HepG2 (cell line): ENCODE measurements around the gene IFNAR2. TPM values are rescaled to one million over a fixed set of nuclear protein-coding genes. Genes with fewer than 3 reads are reported as not detected.

Experiments
- ATAC-seq: fragments of 200-7000 bp; cut with Tn5 transposase; 3 replicates; pipeline ENCODE4 v1.9.1; 2020; ENCODE audit warnings: mild to moderate bottlenecking, moderate library complexity
- BruUV-seq: library from RNA; stranded (reverse); fragments of 400-500 nt; replicated peaks from 2 replicates; lab custom pipeline; 2021; lab: Mats Ljungman, UMichigan
- CTCF ChIA-PET: fragments of 300-600 bp; formaldehyde crosslinking; extraction: SDS; loops from one replicate; lab custom pipeline; 2021; ENCODE audit warnings: low total read pairs, inconsistent platforms, low intra/inter-chr PET ratio; lab: Yijun Ruan, JAX
- POLR2A ChIA-PET: fragments of 350-600 bp; sonication (Branson Sonifier 250); formaldehyde crosslinking; loops from one replicate; lab custom pipeline; 2020; ENCODE audit warnings: antibody characterized with exemption, inconsistent platforms; lab: Yijun Ruan, JAX
- DNase-seq: peaks from one replicate; pipeline ENCODE4 v3.0.0-alpha.2; 2015; ENCODE audit warnings: low spot score
- FAIRE-seq: peaks from 3 replicates; lab custom pipeline; 2011; peaks lifted over from hg19 to GRCh38; lab: Jason Lieb, UNC
- H2AFZ ChIP-seq: one replicate; pipeline ENCODE4 v1.6.1; 2011; ENCODE audit warnings: low read length, inconsistent platforms
- H3K27ac ChIP-seq: fragments of 300-600 bp; 3 replicates; pipeline ENCODE4 v1.8.0; 2011; ENCODE audit warnings: mixed run types, mild to moderate bottlenecking, mixed read lengths, low read length, inconsistent platforms; ENCODE audit not compliant: insufficient read depth; ENCODE audit errors: extremely low read length
- H3K27me3 ChIP-seq, 2 experiments: fragments of 200-600 bp in 1 of 2; 2 replicates in 1 of 2; 3 replicates in 1 of 2; pipeline versions ENCODE4 v1.6.0 to v1.8.0; 2011; ENCODE audit warnings: low read length in 2 of 2, mild to moderate bottlenecking in 2 of 2, moderate library complexity in 2 of 2, inconsistent platforms in 1 of 2; ENCODE audit not compliant: insufficient read depth in 2 of 2, control insufficient read depth in 1 of 2
- H3K36me3 ChIP-seq, 2 experiments: fragments of 200-600 bp in 1 of 2; replicated peaks in 1 of 2; 2 replicates in 1 of 2; 3 replicates in 1 of 2; pipeline versions ENCODE4 v1.5.1 to v1.8.0; 2011; ENCODE audit warnings: low read length in 2 of 2, inconsistent platforms in 1 of 2; ENCODE audit not compliant: insufficient read depth in 2 of 2, control insufficient read depth in 1 of 2
- H3K4me1 ChIP-seq: 2 replicates; pipeline ENCODE4 v1.5.1; 2012; ENCODE audit warnings: low read length, inconsistent platforms; ENCODE audit not compliant: insufficient read depth
- H3K4me2 ChIP-seq: 2 replicates; pipeline ENCODE4 v1.6.0; 2011; ENCODE audit warnings: low read depth, low read length, inconsistent platforms
- H3K4me3 ChIP-seq, 3 experiments: fragments of 200-600 bp in 1 of 3; sonication (generic), shearing (Covaris generic) in 1 of 3; replicated peaks in 1 of 3; 2 replicates each; pipeline ENCODE4 v1.5.1; 2011 to 2016; ENCODE audit warnings: low read length in 3 of 3, inconsistent platforms in 2 of 3, low read depth in 2 of 3, mild to moderate bottlenecking in 2 of 3, control low read depth in 1 of 3, mixed read lengths in 1 of 3; ENCODE audit not compliant: insufficient read depth in 1 of 3
- H3K79me2 ChIP-seq: one replicate; pipeline ENCODE4 v1.6.1; 2011; ENCODE audit warnings: low read length, inconsistent platforms; ENCODE audit not compliant: insufficient read depth
- H3K9ac ChIP-seq: 2 replicates; pipeline ENCODE4 v1.6.0; 2011; ENCODE audit warnings: mild to moderate bottlenecking, low read depth, low read length, inconsistent platforms; ENCODE audit not compliant: insufficient read depth
- H3K9me3 ChIP-seq: 2 replicates; pipeline ENCODE4 v1.5.1; 2012; ENCODE audit warnings: mild to moderate bottlenecking, low read length
- H4K20me1 ChIP-seq: 2 replicates; pipeline ENCODE4 v1.6.0; 2011; ENCODE audit warnings: inconsistent platforms, mild to moderate bottlenecking, low read length, moderate library complexity; ENCODE audit not compliant: insufficient read depth
- ADNP ChIP-seq: sonication (generic); formaldehyde crosslinking; IDR thresholded peaks from 2 replicates; pipeline ENCODE4 v1.4.0; 2020; ENCODE audit warnings: missing genetic modification reagents
- BCL6 ChIP-seq: IDR thresholded peaks from 2 replicates; pipeline ENCODE4 v1.6.1; 2016; ENCODE audit warnings: missing genetic modification reagents, missing compliant biosample characterization
- DMTF1 ChIP-seq: sonication (generic); formaldehyde crosslinking; IDR thresholded peaks from 2 replicates; pipeline ENCODE4 v1.4.0; 2020; ENCODE audit warnings: mild to moderate bottlenecking, missing genetic modification reagents
- KLF6 ChIP-seq: IDR thresholded peaks from 2 replicates; pipeline ENCODE4 v1.8.0; 2016; ENCODE audit warnings: missing biosample characterization, missing genetic modification reagents
- SRY ChIP-seq: sonication (generic); formaldehyde crosslinking; IDR thresholded peaks from 2 replicates; pipeline ENCODE4 v1.8.0; 2022; ENCODE audit warnings: mild to moderate bottlenecking, missing genetic modification reagents
- TFDP2 ChIP-seq: sonication (generic); formaldehyde crosslinking; IDR thresholded peaks from 2 replicates; pipeline ENCODE4 v1.4.0; 2020; ENCODE audit warnings: missing genetic modification reagents
- THAP8 ChIP-seq: sonication (generic); formaldehyde crosslinking; IDR thresholded peaks from 2 replicates; pipeline ENCODE4 v1.5.1; 2020; ENCODE audit warnings: missing genetic modification reagents, mild to moderate bottlenecking, borderline replicate concordance
- ZBTB37 ChIP-seq: sonication (generic); formaldehyde crosslinking; IDR thresholded peaks from 2 replicates; pipeline ENCODE4 v1.4.0; 2020; ENCODE audit warnings: mild to moderate bottlenecking, missing genetic modification reagents
- ZC3H13 ChIP-seq: sonication (generic); formaldehyde crosslinking; IDR thresholded peaks from 2 replicates; pipeline ENCODE4 v1.8.1; 2023; ENCODE audit warnings: mild to moderate bottlenecking, missing genetic modification reagents, moderate library complexity
- ZNF160 ChIP-seq: sonication (generic); formaldehyde crosslinking; IDR thresholded peaks from 2 replicates; pipeline ENCODE4 v1.8.0; 2022; ENCODE audit warnings: mild to moderate bottlenecking, inconsistent platforms, missing genetic modification reagents
- ZNF232 ChIP-seq: sonication (generic); formaldehyde crosslinking; IDR thresholded peaks from 2 replicates; pipeline ENCODE4 v1.4.0; 2020; ENCODE audit warnings: missing genetic modification reagents, borderline replicate concordance
- ZNF275 ChIP-seq: sonication (generic); formaldehyde crosslinking; IDR thresholded peaks from 2 replicates; pipeline ENCODE4 v1.8.0; 2022; ENCODE audit warnings: missing genetic modification reagents, mild to moderate bottlenecking, inconsistent platforms, borderline replicate concordance
- ZNF281 ChIP-seq: sonication (generic); formaldehyde crosslinking; IDR thresholded peaks from 2 replicates; pipeline ENCODE4 v1.4.0; 2020; ENCODE audit warnings: missing genetic modification reagents, borderline replicate concordance
- ZNF558 ChIP-seq: sonication (generic); formaldehyde crosslinking; IDR thresholded peaks from 2 replicates; pipeline ENCODE4 v1.9.0; 2022; ENCODE audit warnings: mild to moderate bottlenecking, missing genetic modification reagents, borderline replicate concordance
- WGBS: methylation state at CpG from one replicate; pipeline ENCODE4 v1.1.6; 2017; ENCODE audit warnings: low lambda C conversion rate; 5-methylcytosine and 5-hydroxymethylcytosine counted together
- in situ Hi-C: cut with HindIII; loops from 2 replicates; pipeline ENCODE4 v1.10.0; 2017; ENCODE audit warnings: low pct_unique_long_range_greater_than_20kb; ENCODE audit not compliant: extremely low pct_ligation_motif_present
- intact Hi-C: fragments of 100-400 bp; cut with micrococcal nuclease; formaldehyde crosslinking; loops from one replicate; pipeline ENCODE4 v1.10.0; 2022; ENCODE audit not compliant: unreplicated experiment
- polyA plus RNA-seq, 8 experiments: library from polyadenylated mRNA; depleted of rRNA in 3 of 8; stranded (reverse) in 7 of 8; unstranded in 1 of 8; fragments of >200 nt; fragmentation: Illumina TruSeq in 4 of 8; extraction: Trizol in 4 of 8; gene quantifications; 2 replicates each; pipeline versions ENCODE4 v1.2.1 to v1.2.3, GENCODE V29; 2011 to 2016; ENCODE audit warnings: low read depth in 4 of 8, missing spikeins in 1 of 8, mixed read lengths in 1 of 8; ENCODE audit not compliant: insufficient read depth in 1 of 8
- total RNA-seq, 5 experiments: library from RNA; depleted of rRNA; stranded (reverse); fragments of >200 nt; fragmentation: Illumina TruSeq; extraction: Trizol; gene quantifications; 2 replicates each; pipeline ENCODE4 v1.2.3, GENCODE V29; 2016; ENCODE audit warnings: low read depth in 1 of 5

Gene IFNAR2
- total and polyA plus RNA-seq, 2 of the 13 experiments (the other 11 are each of a cell fraction or from before 2014, with no cell fraction given) = 5.1 to 24.1 TPM

- no peaks in the 10 kb centered on the region for H3K79me2 ChIP-seq
- no peak overlapping the region for H3K9ac ChIP-seq
- ATAC-seq (no peak), FAIRE-seq (no peak), DNase-seq (no peak)
- peaks cover 0 to 20% of the 10 kb centered on the region in 2 experiments; a peak in 2 of 5 replicates for H3K27me3 ChIP-seq
- no peak overlapping the region for H3K27ac ChIP-seq
- H3K4me2 ChIP-seq = no peak overlapping the region
- no peaks in the 10 kb centered on the region for H4K20me1 ChIP-seq
- H3K4me3 ChIP-seq = no peak overlapping the region
- ChIA-PET CTCF (interaction anchor here (0.7 to 2.2 kb wide), 6 partner anchors 32 to 246 kb away, joined by 3 to 22 read pairs (median 10); no protein-coding TSS in a partner anchor), POLR2A (no interaction called here)
- H3K9me3 ChIP-seq = no peaks in the 10 kb centered on the region
- in situ Hi-C loops (loop anchor here (5.0 to 10.0 kb wide), 4 partner anchors 163 to 364 kb away; no protein-coding TSS in a partner anchor), intact Hi-C loops (loop anchor here (1.0 to 2.0 kb wide), 3 partner anchors 126 to 246 kb away; partner anchors contain the start of gene IFNAR1)
- peaks cover 25% of the 10 kb centered on the region for H3K4me1 ChIP-seq
- TF ChIP-seq SRY (CRISPR knock-in tag) (no peak), ADNP (no peak), BCL6 (CRISPR knock-in tag) (no peak), KLF6 (no peak), ZNF160 (no peak), ZC3H13 (no peak), ZNF558 (CRISPR knock-in tag) (no peak), TFDP2 (no peak), ZNF281 (CRISPR knock-in tag) (no peak), ZNF275 (CRISPR knock-in tag) (no peak), THAP8 (CRISPR knock-in tag) (no peak), ZNF232 (CRISPR knock-in tag) (no peak), ZBTB37 (CRISPR knock-in tag) (no peak), DMTF1 (CRISPR knock-in tag) (no peak)
- H3K36me3 ChIP-seq = no peaks in the 10 kb centered on the region
- WGBS = 58% methylated on average over 6 of the region's 6 CpGs
- no peak overlapping the region for H2AFZ ChIP-seq
- BruUV-seq = no TSS peak
These were observed 30.7 kb upstream of the IFNAR2 start for GRCh38 chr21:33199100-33199464.
